HepG2 (cell line): ENCODE measurements around the gene FGGY. TPM values are rescaled to one million over a fixed set of nuclear protein-coding genes. Genes with fewer than 3 reads are reported as not detected.

Source experiments
- ATAC-seq: fragments of 200-7000 bp; cut with Tn5 transposase; 3 replicates; pipeline ENCODE4 v1.9.1; 2020; ENCODE audit warnings: mild to moderate bottlenecking, moderate library complexity
- BruUV-seq: library from RNA; stranded (reverse); fragments of 400-500 nt; replicated peaks from 2 replicates; lab custom pipeline; 2021; lab: Mats Ljungman, UMichigan
- CTCF ChIA-PET: fragments of 300-600 bp; formaldehyde crosslinking; extraction: SDS; loops from one replicate; lab custom pipeline; 2021; ENCODE audit warnings: low total read pairs, inconsistent platforms, low intra/inter-chr PET ratio; lab: Yijun Ruan, JAX
- POLR2A ChIA-PET: fragments of 350-600 bp; sonication (Branson Sonifier 250); formaldehyde crosslinking; loops from one replicate; lab custom pipeline; 2020; ENCODE audit warnings: antibody characterized with exemption, inconsistent platforms; lab: Yijun Ruan, JAX
- DNase-seq: peaks from one replicate; pipeline ENCODE4 v3.0.0-alpha.2; 2015; ENCODE audit warnings: low spot score
- FAIRE-seq: peaks from 3 replicates; lab custom pipeline; 2011; peaks lifted over from hg19 to GRCh38; lab: Jason Lieb, UNC
- H2AFZ ChIP-seq: one replicate; pipeline ENCODE4 v1.6.1; 2011; ENCODE audit warnings: low read length, inconsistent platforms
- H3K27ac ChIP-seq: fragments of 300-600 bp; 3 replicates; pipeline ENCODE4 v1.8.0; 2011; ENCODE audit warnings: mixed run types, mild to moderate bottlenecking, mixed read lengths, low read length, inconsistent platforms; ENCODE audit not compliant: insufficient read depth; ENCODE audit errors: extremely low read length
- H3K27me3 ChIP-seq, 2 experiments: fragments of 200-600 bp in 1 of 2; 2 replicates in 1 of 2; 3 replicates in 1 of 2; pipeline versions ENCODE4 v1.6.0 to v1.8.0; 2011; ENCODE audit warnings: low read length in 2 of 2, mild to moderate bottlenecking in 2 of 2, moderate library complexity in 2 of 2, inconsistent platforms in 1 of 2; ENCODE audit not compliant: insufficient read depth in 2 of 2, control insufficient read depth in 1 of 2
- H3K36me3 ChIP-seq, 2 experiments: fragments of 200-600 bp in 1 of 2; replicated peaks in 1 of 2; 2 replicates in 1 of 2; 3 replicates in 1 of 2; pipeline versions ENCODE4 v1.5.1 to v1.8.0; 2011; ENCODE audit warnings: low read length in 2 of 2, inconsistent platforms in 1 of 2; ENCODE audit not compliant: insufficient read depth in 2 of 2, control insufficient read depth in 1 of 2
- H3K4me1 ChIP-seq: 2 replicates; pipeline ENCODE4 v1.5.1; 2012; ENCODE audit warnings: low read length, inconsistent platforms; ENCODE audit not compliant: insufficient read depth
- H3K4me2 ChIP-seq: 2 replicates; pipeline ENCODE4 v1.6.0; 2011; ENCODE audit warnings: low read depth, low read length, inconsistent platforms
- H3K4me3 ChIP-seq, 3 experiments: fragments of 200-600 bp in 1 of 3; sonication (generic), shearing (Covaris generic) in 1 of 3; replicated peaks in 1 of 3; 2 replicates each; pipeline ENCODE4 v1.5.1; 2011 to 2016; ENCODE audit warnings: low read length in 3 of 3, inconsistent platforms in 2 of 3, low read depth in 2 of 3, mild to moderate bottlenecking in 2 of 3, control low read depth in 1 of 3, mixed read lengths in 1 of 3; ENCODE audit not compliant: insufficient read depth in 1 of 3
- H3K79me2 ChIP-seq: one replicate; pipeline ENCODE4 v1.6.1; 2011; ENCODE audit warnings: low read length, inconsistent platforms; ENCODE audit not compliant: insufficient read depth
- H3K9ac ChIP-seq: 2 replicates; pipeline ENCODE4 v1.6.0; 2011; ENCODE audit warnings: mild to moderate bottlenecking, low read depth, low read length, inconsistent platforms; ENCODE audit not compliant: insufficient read depth
- H3K9me3 ChIP-seq: 2 replicates; pipeline ENCODE4 v1.5.1; 2012; ENCODE audit warnings: mild to moderate bottlenecking, low read length
- H4K20me1 ChIP-seq: 2 replicates; pipeline ENCODE4 v1.6.0; 2011; ENCODE audit warnings: inconsistent platforms, mild to moderate bottlenecking, low read length, moderate library complexity; ENCODE audit not compliant: insufficient read depth
- ERF ChIP-seq: IDR thresholded peaks from 2 replicates; pipeline ENCODE4 v1.6.1; 2018; ENCODE audit warnings: missing biosample characterization, missing genetic modification reagents
- EZH2 ChIP-seq: conservative IDR thresholded peaks from 2 replicates; pipeline ENCODE4 v1.6.1; 2012; ENCODE audit warnings: mild to moderate bottlenecking, low read depth, low read length, moderate library complexity
- KMT2B ChIP-seq: IDR thresholded peaks from 2 replicates; pipeline ENCODE4 v1.6.1; 2016; ENCODE audit warnings: missing genetic modification reagents, missing compliant biosample characterization
- MIXL1 ChIP-seq: IDR thresholded peaks from 2 replicates; pipeline ENCODE4 v1.6.1; 2016
- NFIC ChIP-seq: IDR thresholded peaks from 2 replicates; pipeline ENCODE4 v1.6.1; 2012; ENCODE audit warnings: mild to moderate bottlenecking, low read length, inconsistent platforms
- NONO ChIP-seq, 2 experiments: fragments of 450-650 bp in 1 of 2; sonication (generic) in 1 of 2; formaldehyde crosslinking in 1 of 2; IDR thresholded peaks in 1 of 2; conservative IDR thresholded peaks in 1 of 2; 2 replicates each; pipeline versions ENCODE4 v1.6.1 to v1.8.0; 2017 to 2022; ENCODE audit warnings: mild to moderate bottlenecking in 1 of 2, missing genetic modification reagents in 1 of 2, moderate library complexity in 1 of 2
- PHF5A ChIP-seq: IDR thresholded peaks from one replicate; pipeline ENCODE4 v1.6.1; 2018; ENCODE audit warnings: low read depth, missing genetic modification reagents; ENCODE audit not compliant: unreplicated experiment
- RAD51 ChIP-seq: fragments of 450-650 bp; IDR thresholded peaks from 2 replicates; pipeline ENCODE4 v1.6.1; 2016; ENCODE audit warnings: borderline replicate concordance
- SP140L ChIP-seq: sonication (generic); formaldehyde crosslinking; IDR thresholded peaks from 2 replicates; pipeline ENCODE4 v1.4.0; 2020; ENCODE audit warnings: missing genetic modification reagents, borderline replicate concordance
- TEAD3 ChIP-seq: optimal IDR thresholded peaks from 2 replicates; pipeline ENCODE3; 2016; ENCODE audit warnings: borderline replicate concordance
- TOE1 ChIP-seq: sonication (generic); formaldehyde crosslinking; IDR thresholded peaks from 2 replicates; pipeline ENCODE4 v1.4.0; 2020; ENCODE audit warnings: mild to moderate bottlenecking, missing genetic modification reagents
- TOPORS ChIP-seq: sonication (generic); formaldehyde crosslinking; IDR thresholded peaks from 2 replicates; pipeline ENCODE4 v1.8.0; 2023; ENCODE audit warnings: mild to moderate bottlenecking, missing genetic modification reagents
- ZFAT ChIP-seq: sonication (generic); formaldehyde crosslinking; conservative IDR thresholded peaks from 2 replicates; pipeline ENCODE4 v1.8.1; 2023; ENCODE audit warnings: missing genetic modification reagents, inconsistent platforms
- ZFP36 ChIP-seq: fragments of 150-350 bp; IDR thresholded peaks from 2 replicates; pipeline ENCODE4 v1.6.1; 2018; ENCODE audit warnings: borderline replicate concordance, low read length, low read depth; ENCODE audit not compliant: partially characterized antibody
- ZNF24 ChIP-seq: fragments of 450-650 bp; IDR thresholded peaks from 2 replicates; pipeline ENCODE4 v1.6.1; 2017; ENCODE audit warnings: antibody characterized with exemption, mild to moderate bottlenecking
- ZNF292 ChIP-seq: sonication (generic); formaldehyde crosslinking; IDR thresholded peaks from 2 replicates; pipeline ENCODE4 v1.8.1; 2022; ENCODE audit warnings: mild to moderate bottlenecking, low read depth, missing genetic modification reagents, borderline replicate concordance
- ZNF784 ChIP-seq: sonication (generic); formaldehyde crosslinking; IDR thresholded peaks from 2 replicates; pipeline ENCODE4 v1.5.1; 2020; ENCODE audit warnings: missing genetic modification reagents, mild to moderate bottlenecking, borderline replicate concordance
- WGBS: methylation state at CpG from one replicate; pipeline ENCODE4 v1.1.6; 2017; ENCODE audit warnings: low lambda C conversion rate; 5-methylcytosine and 5-hydroxymethylcytosine counted together
- in situ Hi-C: cut with HindIII; loops from 2 replicates; pipeline ENCODE4 v1.10.0; 2017; ENCODE audit warnings: low pct_unique_long_range_greater_than_20kb; ENCODE audit not compliant: extremely low pct_ligation_motif_present
- intact Hi-C: fragments of 100-400 bp; cut with micrococcal nuclease; formaldehyde crosslinking; loops from one replicate; pipeline ENCODE4 v1.10.0; 2022; ENCODE audit not compliant: unreplicated experiment
- polyA plus RNA-seq, 8 experiments: library from polyadenylated mRNA; depleted of rRNA in 3 of 8; stranded (reverse) in 7 of 8; unstranded in 1 of 8; fragments of >200 nt; fragmentation: Illumina TruSeq in 4 of 8; extraction: Trizol in 4 of 8; gene quantifications; 2 replicates each; pipeline versions ENCODE4 v1.2.1 to v1.2.3, GENCODE V29; 2011 to 2016; ENCODE audit warnings: low read depth in 4 of 8, missing spikeins in 1 of 8, mixed read lengths in 1 of 8; ENCODE audit not compliant: insufficient read depth in 1 of 8
- total RNA-seq, 5 experiments: library from RNA; depleted of rRNA; stranded (reverse); fragments of >200 nt; fragmentation: Illumina TruSeq; extraction: Trizol; gene quantifications; 2 replicates each; pipeline ENCODE4 v1.2.3, GENCODE V29; 2016; ENCODE audit warnings: low read depth in 1 of 5
- TF ChIP-seq, protein P1 (sequence below): sonication (generic); formaldehyde crosslinking; IDR thresholded peaks from 2 replicates; pipeline ENCODE4 v1.4.0; 2020; ENCODE audit warnings: low read depth, missing genetic modification reagents
- TF ChIP-seq, protein P2 (sequence below): sonication (generic); formaldehyde crosslinking; IDR thresholded peaks from 2 replicates; pipeline ENCODE4 v1.9.0; 2021; ENCODE audit warnings: missing genetic modification reagents, borderline replicate concordance

Gene FGGY
- total and polyA plus RNA-seq, 2 of the 13 experiments (the other 11 are each of a cell fraction or from before 2014, with no cell fraction given) = 15.7 to 27.5 TPM

- CTCF ChIA-PET = no interaction called here
These were observed 252.4 kb downstream of the FGGY start for GRCh38 chr1:59549066-59549837.

More at GRCh38 chr1:59549066-59549837, 252.4 kb downstream of the FGGY start:
- TF ChIP-seq TEAD3 = no peak
- TF ChIP-seq EZH2 = no peak
- no peak for TF ChIP-seq TOPORS
- no peak for TF ChIP-seq ZNF784
- no peak for TF ChIP-seq KMT2B (CRISPR knock-in tag)
- TF ChIP-seq TOE1 (CRISPR knock-in tag) = no peak
- TF ChIP-seq, protein P1, sequence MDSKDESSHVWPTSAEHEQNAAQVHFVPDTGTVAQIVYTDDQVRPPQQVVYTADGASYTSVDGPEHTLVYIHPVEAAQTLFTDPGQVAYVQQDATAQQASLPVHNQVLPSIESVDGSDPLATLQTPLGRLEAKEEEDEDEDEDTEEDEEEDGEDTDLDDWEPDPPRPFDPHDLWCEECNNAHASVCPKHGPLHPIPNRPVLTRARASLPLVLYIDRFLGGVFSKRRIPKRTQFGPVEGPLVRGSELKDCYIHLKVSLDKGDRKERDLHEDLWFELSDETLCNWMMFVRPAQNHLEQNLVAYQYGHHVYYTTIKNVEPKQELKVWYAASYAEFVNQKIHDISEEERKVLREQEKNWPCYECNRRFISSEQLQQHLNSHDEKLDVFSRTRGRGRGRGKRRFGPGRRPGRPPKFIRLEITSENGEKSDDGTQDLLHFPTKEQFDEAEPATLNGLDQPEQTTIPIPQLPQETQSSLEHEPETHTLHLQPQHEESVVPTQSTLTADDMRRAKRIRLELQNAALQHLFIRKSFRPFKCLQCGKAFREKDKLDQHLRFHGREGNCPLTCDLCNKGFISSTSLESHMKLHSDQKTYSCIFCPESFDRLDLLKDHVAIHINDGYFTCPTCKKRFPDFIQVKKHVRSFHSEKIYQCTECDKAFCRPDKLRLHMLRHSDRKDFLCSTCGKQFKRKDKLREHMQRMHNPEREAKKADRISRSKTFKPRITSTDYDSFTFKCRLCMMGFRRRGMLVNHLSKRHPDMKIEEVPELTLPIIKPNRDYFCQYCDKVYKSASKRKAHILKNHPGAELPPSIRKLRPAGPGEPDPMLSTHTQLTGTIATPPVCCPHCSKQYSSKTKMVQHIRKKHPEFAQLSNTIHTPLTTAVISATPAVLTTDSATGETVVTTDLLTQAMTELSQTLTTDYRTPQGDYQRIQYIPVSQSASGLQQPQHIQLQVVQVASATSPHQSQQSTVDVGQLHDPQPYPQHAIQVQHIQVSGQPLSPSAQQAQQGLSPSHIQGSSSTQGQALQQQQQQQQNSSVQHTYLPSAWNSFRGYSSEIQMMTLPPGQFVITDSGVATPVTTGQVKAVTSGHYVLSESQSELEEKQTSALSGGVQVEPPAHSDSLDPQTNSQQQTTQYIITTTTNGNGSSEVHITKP (CRISPR knock-in tag) = no peak
- no peak for TF ChIP-seq RAD51
- TF ChIP-seq SP140L (CRISPR knock-in tag) = no peak
- TF ChIP-seq NFIC = no peak
- TF ChIP-seq ZFP36 = no peak
- no peak for TF ChIP-seq ZFAT (CRISPR knock-in tag)
- TF ChIP-seq MIXL1 (CRISPR knock-in tag) = no peak
- TF ChIP-seq PHF5A (CRISPR knock-in tag) = no peak
- TF ChIP-seq, protein P2, sequence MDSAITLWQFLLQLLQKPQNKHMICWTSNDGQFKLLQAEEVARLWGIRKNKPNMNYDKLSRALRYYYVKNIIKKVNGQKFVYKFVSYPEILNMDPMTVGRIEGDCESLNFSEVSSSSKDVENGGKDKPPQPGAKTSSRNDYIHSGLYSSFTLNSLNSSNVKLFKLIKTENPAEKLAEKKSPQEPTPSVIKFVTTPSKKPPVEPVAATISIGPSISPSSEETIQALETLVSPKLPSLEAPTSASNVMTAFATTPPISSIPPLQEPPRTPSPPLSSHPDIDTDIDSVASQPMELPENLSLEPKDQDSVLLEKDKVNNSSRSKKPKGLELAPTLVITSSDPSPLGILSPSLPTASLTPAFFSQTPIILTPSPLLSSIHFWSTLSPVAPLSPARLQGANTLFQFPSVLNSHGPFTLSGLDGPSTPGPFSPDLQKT (CRISPR knock-in tag) = no peak
- no peak for TF ChIP-seq ZNF292 (CRISPR knock-in tag)
- TF ChIP-seq ERF = no peak
- no peak for TF ChIP-seq NONO (IDR thresholded peaks at IDR 0.05)
- no peak for TF ChIP-seq NONO (CRISPR knock-in tag; conservative IDR thresholded peaks at IDR 0.05)
- TF ChIP-seq ZNF24 = no peak
- intact Hi-C loops (no loop called here), in situ Hi-C loops (no loop called here)
- FAIRE-seq = no peak
- H3K27me3 ChIP-seq = no peaks in the 10 kb centered on the region
- H3K27ac ChIP-seq = peak overlapping the region; percentile 39
- no peak overlapping the region for H2AFZ ChIP-seq
- no peaks in the 10 kb centered on the region; a peak in 1 of 5 replicates for H3K36me3 ChIP-seq
- ATAC-seq = no peak
- no peak for DNase-seq
- POLR2A ChIA-PET = interaction anchor here (0.7 to 1.0 kb wide), 3 partner anchors 36 to 765 kb away, joined by 3 to 4 read pairs (median 3); partner anchors contain the start of genes FGGY and JUN
- no peaks in the 10 kb centered on the region for H3K9me3 ChIP-seq
- H4K20me1 ChIP-seq = no peaks in the 10 kb centered on the region
- H3K4me2 ChIP-seq = no peak overlapping the region
- no TSS peak for BruUV-seq
- no peaks in the 10 kb centered on the region for H3K79me2 ChIP-seq
- H3K9ac ChIP-seq = no peak overlapping the region
- no peak overlapping the region for H3K4me3 ChIP-seq
- H3K4me1 ChIP-seq = peaks cover 50% of the 10 kb centered on the region
- WGBS = 93% methylated on average over 5 of the region's 5 CpGs
